Large intestine (tissue), 3 donors: Measurements from ENCODE around the gene CUX1. TPM values are rescaled to one million over a fixed set of nuclear protein-coding genes. Genes with fewer than 3 reads are reported as not detected.
"Not testable (repeated sequence)": the region's sequence is repeated elsewhere in the genome, so short reads cannot be mapped to it uniquely, and the experiment has no call there.

Experiments
- DNase-seq, 2 donors: peaks; one replicate each; pipeline versions ENCODE4 v3.0.0 to v3.0.0-alpha.2; 2013
- H3K27ac ChIP-seq: one replicate; pipeline ENCODE4 v1.5.1; 2013; ENCODE audit warnings: low read length
- H3K27me3 ChIP-seq: 2 replicates; pipeline ENCODE4 v1.6.1; 2013; ENCODE audit warnings: low read length; ENCODE audit not compliant: control insufficient read depth, insufficient read depth
- H3K36me3 ChIP-seq: 2 replicates; pipeline ENCODE4 v1.6.1; 2013; ENCODE audit warnings: low read length; ENCODE audit not compliant: control insufficient read depth, insufficient read depth
- H3K4me1 ChIP-seq: one replicate; pipeline ENCODE4 v1.6.1; 2013; ENCODE audit warnings: low read length; ENCODE audit not compliant: control insufficient read depth, insufficient read depth
- H3K4me3 ChIP-seq: one replicate; pipeline ENCODE4 v1.5.1; 2013; ENCODE audit warnings: low read length
- H3K9me3 ChIP-seq: one replicate; pipeline ENCODE4 v1.6.1; 2013; ENCODE audit warnings: mild to moderate bottlenecking, low read depth, low read length, moderate library complexity; ENCODE audit not compliant: control insufficient read depth
- WGBS: methylation state at CpG from one replicate; pipeline ENCODE4 v1.1.5; 2013; ENCODE audit warnings: low lambda C conversion rate; ENCODE audit not compliant: insufficient coverage; 5-methylcytosine and 5-hydroxymethylcytosine counted together
- polyA plus RNA-seq: library from polyadenylated mRNA; unstranded; fragments of 120-200 nt; gene quantifications from one replicate; pipeline ENCODE4 v1.2.1, GENCODE V29; 2013

The CUX1 gene
- polyA plus RNA-seq, 1 donor = 72.9 TPM

- H3K4me3 ChIP-seq = peak overlapping the region; percentile 58
- H3K9me3 ChIP-seq = no peaks in the 10 kb centered on the region
- peak overlapping the region; percentile 66 for H3K27ac ChIP-seq
- no peaks in the 10 kb centered on the region for H3K36me3 ChIP-seq
- no CpG with 5 or more reads among the region's 113 CpGs for WGBS
- DNase-seq = peak; percentile 64 to 83
- peaks cover 5% of the 10 kb centered on the region for H3K27me3 ChIP-seq
- H3K4me1 ChIP-seq = peaks cover 6% of the 10 kb centered on the region
These were observed 1.4 kb upstream of the CUX1 start for GRCh38 chr7:101815826-101816594.

GRCh38 chr7:101816595-101817470 is 593 bp upstream of the CUX1 start:
- Histone ChIP-seq H3K36me3 (no peaks in the 10 kb centered on the region), H3K4me3 (peak overlapping the region; percentile 53), H3K27ac (no peak overlapping the region), H3K9me3 (no peaks in the 10 kb centered on the region), H3K4me1 (peaks cover 6% of the 10 kb centered on the region), H3K27me3 (peaks cover 5% of the 10 kb centered on the region)
- peak in 1 of 2 donors; percentile 57 for DNase-seq
- WGBS = no CpG with 5 or more reads among the region's 130 CpGs

- DNase-seq = no peak
- H3K4me1 ChIP-seq = peaks cover 6% of the 10 kb centered on the region
- H3K4me3 ChIP-seq = peak overlapping the region; percentile 52
- no peaks in the 10 kb centered on the region for H3K27me3 ChIP-seq
- H3K9me3 ChIP-seq = no peaks in the 10 kb centered on the region
- peaks cover 2% of the 10 kb centered on the region for H3K36me3 ChIP-seq
- H3K27ac ChIP-seq = no peak overlapping the region
- 71% methylated on average over 1 of the region's 14 CpGs for WGBS
These were observed 1.1 kb downstream of the CUX1 start for GRCh38 chr7:101818287-101819071.

- no peak overlapping the region for H3K27ac ChIP-seq
- H3K4me3 ChIP-seq = no peak overlapping the region
- peaks cover 2% of the 10 kb centered on the region for H3K36me3 ChIP-seq
- no peaks in the 10 kb centered on the region for H3K27me3 ChIP-seq
- 93% methylated on average over 2 of the region's 2 CpGs for WGBS
- DNase-seq = no peak
- no peaks in the 10 kb centered on the region for H3K9me3 ChIP-seq
- peaks cover 3% of the 10 kb centered on the region for H3K4me1 ChIP-seq
These were observed 1.8 kb downstream of the CUX1 start for GRCh38 chr7:101819183-101819582.

- Histone ChIP-seq H3K27me3 (no peaks in the 10 kb centered on the region), H3K9me3 (no peaks in the 10 kb centered on the region), H3K27ac (no peak overlapping the region), H3K4me3 (no peak overlapping the region), H3K4me1 (peaks cover 3% of the 10 kb centered on the region), H3K36me3 (peaks cover 2% of the 10 kb centered on the region)
- no peak for DNase-seq
- WGBS = 72% methylated on average over 4 of the region's 6 CpGs
These were observed 2.6 kb downstream of the CUX1 start for GRCh38 chr7:101819913-101820522.

- H3K36me3 ChIP-seq = peaks cover 5% of the 10 kb centered on the region
- no peak overlapping the region for H3K4me3 ChIP-seq
- no peak for DNase-seq
- no peak overlapping the region for H3K27ac ChIP-seq
- peaks cover 3% of the 10 kb centered on the region for H3K4me1 ChIP-seq
- H3K9me3 ChIP-seq = no peaks in the 10 kb centered on the region
- H3K27me3 ChIP-seq = no peaks in the 10 kb centered on the region
- 67% methylated on average over 1 of the region's 8 CpGs for WGBS
These were observed 3.3 kb downstream of the CUX1 start for GRCh38 chr7:101820703-101821102.

- H3K27ac ChIP-seq, H3K4me1 ChIP-seq, H3K4me3 ChIP-seq, H3K27me3 ChIP-seq, DNase-seq, H3K9me3 ChIP-seq, H3K36me3 ChIP-seq: not testable (repeated sequence)
- no CpG with 5 or more reads among the region's 6 CpGs for whole genome bisulfite sequencing
These were observed 5.2 kb downstream of the CUX1 start for GRCh38 chr7:101822632-101823031.

GRCh38 chr7:101823096-101823495 is 5.7 kb downstream of the CUX1 start:
- WGBS = 100% methylated on average over 5 of the region's 11 CpGs
- Histone ChIP-seq H3K27me3 (no peaks in the 10 kb centered on the region), H3K4me1 (peaks cover 3% of the 10 kb centered on the region), H3K9me3 (no peaks in the 10 kb centered on the region), H3K27ac (no peak overlapping the region), H3K36me3 (peaks cover 6% of the 10 kb centered on the region), H3K4me3 (no peak overlapping the region)
- DNase-seq = no peak

- WGBS = 40% methylated on average over 2 of the region's 5 CpGs
- DNase-seq = no peak
- Histone ChIP-seq H3K4me3 (no peak overlapping the region), H3K4me1 (peaks cover 3% of the 10 kb centered on the region), H3K9me3 (no peaks in the 10 kb centered on the region), H3K27ac (no peak overlapping the region), H3K36me3 (peaks cover 9% of the 10 kb centered on the region), H3K27me3 (no peaks in the 10 kb centered on the region)
These were observed 6.2 kb downstream of the CUX1 start for GRCh38 chr7:101823596-101823995.

- H3K9me3 ChIP-seq = no peaks in the 10 kb centered on the region
- H3K27me3 ChIP-seq = no peaks in the 10 kb centered on the region
- peaks cover 10% of the 10 kb centered on the region for H3K36me3 ChIP-seq
- H3K4me1 ChIP-seq = no peaks in the 10 kb centered on the region
- WGBS = 90% methylated on average over 2 of the region's 8 CpGs
- no peak for DNase-seq
- no peak overlapping the region for H3K4me3 ChIP-seq
- no peak overlapping the region for H3K27ac ChIP-seq
These were observed 7.0 kb downstream of the CUX1 start for GRCh38 chr7:101824440-101824839.
